Smooth muscle cell (in vitro differentiated cells): ENCODE data around the gene ACTN1. TPM values are rescaled to one million over a fixed set of nuclear protein-coding genes. Genes with fewer than 3 reads are reported as not detected.

Source experiments
- DNase-seq: peaks from one replicate; lab custom pipeline; 2025; ENCODE audit not compliant: unreplicated experiment; lab: John Stamatoyannopoulos, UW
- H2AFZ ChIP-seq: fragments of 200-600 bp; sonication (generic); 2 replicates; pipeline ENCODE4 v1.6.0; 2016; ENCODE audit warnings: antibody characterized with exemption, low read depth, mild to moderate bottlenecking
- H3F3A ChIP-seq: fragments of 200-600 bp; sonication (generic); 2 replicates; pipeline ENCODE4 v1.6.0; 2017; ENCODE audit warnings: antibody characterized with exemption, low read depth
- H3K27ac ChIP-seq: fragments of 200-600 bp; sonication (generic); 2 replicates; pipeline ENCODE4 v1.5.1; 2016; ENCODE audit warnings: low read depth, mild to moderate bottlenecking
- H3K27me3 ChIP-seq: fragments of 200-600 bp; sonication (generic); 2 replicates; pipeline ENCODE4 v1.6.1; 2016; ENCODE audit warnings: low read depth, mild to moderate bottlenecking
- H3K36me3 ChIP-seq: fragments of 200-600 bp; sonication (generic); 2 replicates; pipeline ENCODE4 v1.5.1; 2016; ENCODE audit warnings: low read depth
- H3K4me1 ChIP-seq: fragments of 200-600 bp; sonication (generic); 2 replicates; pipeline ENCODE4 v1.5.1; 2016; ENCODE audit warnings: low read depth
- H3K4me2 ChIP-seq: fragments of 200-600 bp; sonication (generic); 2 replicates; pipeline ENCODE4 v1.6.0; 2016; ENCODE audit warnings: mild to moderate bottlenecking
- H3K4me3 ChIP-seq: fragments of 200-600 bp; sonication (generic); 2 replicates; pipeline ENCODE4 v1.5.1; 2016; ENCODE audit warnings: mild to moderate bottlenecking
- H3K79me2 ChIP-seq: fragments of 200-600 bp; sonication (generic); 2 replicates; pipeline ENCODE4 v1.6.0; 2016; ENCODE audit warnings: low read depth, mild to moderate bottlenecking
- H3K9ac ChIP-seq: fragments of 200-600 bp; sonication (generic); 2 replicates; pipeline ENCODE4 v1.6.0; 2016; ENCODE audit warnings: low read depth
- H3K9me3 ChIP-seq: fragments of 200-600 bp; sonication (generic); replicated peaks from 2 replicates; pipeline ENCODE4 v1.5.1; 2016; ENCODE audit warnings: low read depth
- H4K20me1 ChIP-seq: fragments of 200-600 bp; sonication (generic); 2 replicates; pipeline ENCODE4 v1.6.0; 2016; ENCODE audit warnings: low read depth
- CTCF ChIP-seq: fragments of 200-600 bp; sonication (generic); IDR thresholded peaks from 2 replicates; pipeline ENCODE4 v1.5.1; 2017; ENCODE audit warnings: borderline replicate concordance, mild to moderate bottlenecking, antibody characterized with exemption; ENCODE audit not compliant: insufficient read depth, poor library complexity, severe bottlenecking
- WGBS: methylation state at CpG from one replicate; pipeline ENCODE4 v1.1.7; 2016; ENCODE audit warnings: low lambda C conversion rate; 5-methylcytosine and 5-hydroxymethylcytosine counted together
- polyA plus RNA-seq: library from polyadenylated mRNA; unstranded; fragments of >200 nt; fragmentation: Nextera tagmentation; extraction: Ambion mirVana; gene quantifications from 2 replicates; pipeline ENCODE4 v1.2.1, GENCODE V29; 2016
- total RNA-seq: library from RNA; depleted of rRNA; stranded (reverse); fragments of >200 nt; gene quantifications from 2 replicates; pipeline ENCODE4 v1.2.3, GENCODE V29; 2014

Gene ACTN1
- total and polyA plus RNA-seq, 2 experiments from 2014 or later, result 422 to 806 TPM

GRCh38 chr14:68841016-68841809 is 137.9 kb downstream of the ACTN1 start:
- no peaks in the 10 kb centered on the region for H3K27me3 ChIP-seq
- no peak overlapping the region for H3K4me2 ChIP-seq
- no peaks in the 10 kb centered on the region for H4K20me1 ChIP-seq
- no peak overlapping the region for H3K27ac ChIP-seq
- H3K9ac ChIP-seq, result no peak overlapping the region
- DNase-seq, result no peak
- H3F3A ChIP-seq, result no peaks in the 10 kb centered on the region
- no peak overlapping the region for H2AFZ ChIP-seq
- H3K4me3 ChIP-seq, result no peak overlapping the region
- H3K4me1 ChIP-seq, result no peaks in the 10 kb centered on the region
- TF ChIP-seq CTCF, result no peak
- H3K36me3 ChIP-seq, result peaks cover 28% of the 10 kb centered on the region
- 92% methylated on average over 6 of the region's 6 CpGs for WGBS
- no peaks in the 10 kb centered on the region for H3K79me2 ChIP-seq
- H3K9me3 ChIP-seq, result peaks cover 10% of the 10 kb centered on the region

- H4K20me1 ChIP-seq, result no peaks in the 10 kb centered on the region
- peaks cover 14% of the 10 kb centered on the region for H3K9me3 ChIP-seq
- H3K36me3 ChIP-seq, result peaks cover 36% of the 10 kb centered on the region
- H3K9ac ChIP-seq, result no peak overlapping the region
- H3K4me3 ChIP-seq, result no peak overlapping the region
- no peaks in the 10 kb centered on the region for H3K27me3 ChIP-seq
- no peak overlapping the region for H3K27ac ChIP-seq
- WGBS, result 98% methylated on average over 2 of the region's 2 CpGs
- H3K79me2 ChIP-seq, result no peaks in the 10 kb centered on the region
- no peak overlapping the region for H2AFZ ChIP-seq
- no peak for TF ChIP-seq CTCF
- no peaks in the 10 kb centered on the region for H3K4me1 ChIP-seq
- H3K4me2 ChIP-seq, result no peak overlapping the region
- no peak for DNase-seq
- no peaks in the 10 kb centered on the region for H3F3A ChIP-seq
These were observed 138.6 kb downstream of the ACTN1 start for GRCh38 chr14:68840454-68840853.

- no peaks in the 10 kb centered on the region for H3F3A ChIP-seq
- no peaks in the 10 kb centered on the region for H3K27me3 ChIP-seq
- DNase-seq, result no peak
- peaks cover 14% of the 10 kb centered on the region for H3K9me3 ChIP-seq
- WGBS, result 81% methylated on average over 1 of the region's 1 CpG
- no peak overlapping the region for H3K4me2 ChIP-seq
- TF ChIP-seq CTCF, result no peak
- H3K9ac ChIP-seq, result no peak overlapping the region
- H3K79me2 ChIP-seq, result no peaks in the 10 kb centered on the region
- H3K4me1 ChIP-seq, result no peaks in the 10 kb centered on the region
- H3K36me3 ChIP-seq, result peaks cover 36% of the 10 kb centered on the region
- no peak overlapping the region for H3K27ac ChIP-seq
- no peak overlapping the region for H3K4me3 ChIP-seq
- H4K20me1 ChIP-seq, result no peaks in the 10 kb centered on the region
- no peak overlapping the region for H2AFZ ChIP-seq
These were observed 143.0 kb downstream of the ACTN1 start for GRCh38 chr14:68836082-68836481.

GRCh38 chr14:68834816-68835215 is 144.3 kb downstream of the ACTN1 start:
- H3K9me3 ChIP-seq, result peaks cover 14% of the 10 kb centered on the region
- H2AFZ ChIP-seq, result no peak overlapping the region
- H3K27ac ChIP-seq, result no peak overlapping the region
- no peaks in the 10 kb centered on the region for H3F3A ChIP-seq
- 85% methylated on average over 6 of the region's 6 CpGs for WGBS
- no peak for TF ChIP-seq CTCF
- no peaks in the 10 kb centered on the region for H3K4me1 ChIP-seq
- peaks cover 27% of the 10 kb centered on the region for H3K36me3 ChIP-seq
- no peak overlapping the region for H3K9ac ChIP-seq
- H3K4me2 ChIP-seq, result no peak overlapping the region
- H3K4me3 ChIP-seq, result no peak overlapping the region
- H3K27me3 ChIP-seq, result no peaks in the 10 kb centered on the region
- no peaks in the 10 kb centered on the region for H3K79me2 ChIP-seq
- DNase-seq, result no peak
- H4K20me1 ChIP-seq, result no peaks in the 10 kb centered on the region
